G401 (cell line): ENCODE measurements around the gene UCK2. TPM values are rescaled to one million over a fixed set of nuclear protein-coding genes. Genes with fewer than 3 reads are reported as not detected.

ENCODE experiments used
- DNase-seq: peaks from one replicate; pipeline ENCODE4 v3.0.0-alpha.2; 2015; ENCODE audit warnings: low spot score
- in situ Hi-C: cut with HindIII; loops from 2 replicates; pipeline ENCODE4 v1.10.0; 2016; ENCODE audit warnings: low sequenced_read_pairs, mixed read lengths
- total RNA-seq: library from RNA; depleted of rRNA; stranded (reverse); fragments of >200 nt; shearing (Covaris generic); gene quantifications from 2 replicates; pipeline ENCODE4 v1.2.3, GENCODE V29; 2014

Gene UCK2
- total RNA-seq, 1 experiment from 2014 or later: 125 TPM

DNA sequence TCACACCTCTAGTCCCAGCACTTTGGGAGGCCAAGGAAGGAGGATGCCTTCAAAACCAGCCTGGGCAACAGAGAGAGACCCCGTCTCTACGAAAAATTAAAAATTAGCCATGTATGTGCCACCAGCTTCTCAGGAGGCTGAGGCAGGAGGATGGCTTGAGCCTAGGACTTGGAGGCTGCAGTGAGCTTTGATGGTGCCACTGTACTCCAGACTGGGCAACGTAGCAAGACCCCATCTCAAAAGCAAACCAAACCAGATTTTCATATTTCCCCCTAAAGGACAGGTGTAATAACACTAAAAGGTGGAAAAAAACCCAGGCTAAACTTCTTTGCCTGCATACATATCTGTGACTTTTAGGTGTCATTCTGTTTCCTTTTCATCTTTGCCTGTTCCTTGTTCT, 3.7 kb downstream of the UCK2 start:
- DNase-seq: no peak
- in situ Hi-C loops: no loop called here

DNA sequence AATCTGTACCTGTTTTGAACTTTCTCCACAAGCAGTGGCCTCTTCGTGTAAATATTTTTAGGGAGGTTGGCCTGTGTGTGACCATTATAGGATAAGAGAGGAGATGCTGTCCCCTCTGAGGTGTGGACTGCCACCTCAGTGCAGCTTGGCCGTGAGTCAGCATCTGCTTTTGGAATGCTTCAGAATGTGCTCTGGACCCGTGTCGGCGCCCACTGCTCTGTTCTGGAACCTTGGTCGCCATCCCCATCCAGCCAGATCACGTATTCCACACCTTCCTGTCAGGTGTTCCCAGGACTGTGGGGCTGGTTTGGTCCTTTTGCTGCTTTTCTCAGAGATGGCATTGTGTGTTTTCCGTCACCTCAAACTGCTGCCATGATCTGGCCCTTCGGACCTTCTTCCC, 5.5 kb downstream of the UCK2 start:
- in situ Hi-C loops: no loop called here
- DNase-seq: no peak

GRCh38 chr1:165833358-165833757, 5.9 kb downstream of the UCK2 start:
- DNase-seq: peak; percentile 29
- in situ Hi-C loops: no loop called here

- DNase-seq: no peak
- in situ Hi-C loops: no loop called here
Measured at GRCh38 chr1:165834229-165834628, 6.8 kb downstream of the UCK2 start.

GRCh38 chr1:165834881-165835280, 7.5 kb downstream of the UCK2 start:
- in situ Hi-C loops: no loop called here
- DNase-seq: no peak

DNA sequence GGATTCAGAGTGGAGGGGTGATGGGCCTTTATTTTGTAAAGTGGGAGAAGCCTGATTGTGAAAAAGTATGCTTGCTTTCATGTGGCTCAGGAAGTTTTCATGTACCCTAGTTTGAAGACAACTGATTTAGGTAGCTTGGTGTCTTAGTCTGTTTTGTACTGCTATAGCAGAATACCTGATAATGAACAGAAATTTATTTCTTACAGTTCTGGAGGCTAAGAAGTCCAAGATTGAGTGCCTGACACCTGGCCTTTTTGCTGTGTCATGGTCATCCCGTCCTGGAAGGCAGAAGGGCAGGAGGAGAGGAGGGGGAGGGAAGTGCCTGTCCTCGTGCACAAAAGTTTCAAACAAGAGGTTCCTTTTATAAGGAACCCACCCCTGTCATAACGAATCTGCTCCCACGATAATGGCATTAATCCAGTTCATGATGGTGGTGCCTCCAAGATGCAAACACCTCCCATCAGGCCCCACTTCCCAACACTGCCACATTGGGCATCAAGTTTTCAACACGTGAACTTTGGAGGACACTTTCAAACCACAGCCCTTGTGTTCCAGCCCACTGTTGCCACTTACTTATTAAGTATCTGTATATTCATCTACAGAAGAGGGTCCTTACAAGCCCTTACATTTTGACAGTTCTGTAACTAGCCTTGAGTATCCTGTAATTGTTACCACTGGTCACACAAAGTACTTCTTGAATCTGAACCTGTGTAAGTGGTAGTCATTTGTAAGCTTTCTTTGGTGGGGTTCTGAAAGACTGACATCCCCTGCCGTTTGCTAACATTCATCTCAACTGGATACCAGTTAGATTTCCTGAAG, 9.5 kb downstream of the UCK2 start:
- no peak for DNase-seq
- in situ Hi-C loops: no loop called here

GRCh38 chr1:165837838-165838364, 10.5 kb downstream of the UCK2 start:
- in situ Hi-C loops: no loop called here
- no peak for DNase-seq

DNA sequence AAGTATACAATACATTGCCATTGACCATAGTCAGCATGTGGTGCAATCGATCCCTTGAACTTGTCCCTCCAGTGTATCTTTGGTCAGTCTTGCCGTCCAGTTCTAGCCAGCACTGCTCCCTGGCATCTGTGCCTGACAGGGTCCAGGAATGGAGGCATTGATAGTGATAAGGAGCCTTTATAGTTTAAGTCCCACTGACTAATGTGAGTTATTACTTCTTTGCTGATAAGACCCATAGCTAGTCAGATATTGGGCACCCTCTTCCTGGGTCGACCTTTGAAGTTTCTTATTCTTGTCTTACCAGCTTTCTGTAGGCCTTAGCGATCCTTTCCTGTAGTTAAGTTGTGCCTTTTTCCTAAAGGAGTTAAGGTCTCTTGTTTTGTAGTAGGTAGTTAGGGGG, 13.0 kb downstream of the UCK2 start:
- DNase-seq: no peak
- in situ Hi-C loops: no loop called here

DNA sequence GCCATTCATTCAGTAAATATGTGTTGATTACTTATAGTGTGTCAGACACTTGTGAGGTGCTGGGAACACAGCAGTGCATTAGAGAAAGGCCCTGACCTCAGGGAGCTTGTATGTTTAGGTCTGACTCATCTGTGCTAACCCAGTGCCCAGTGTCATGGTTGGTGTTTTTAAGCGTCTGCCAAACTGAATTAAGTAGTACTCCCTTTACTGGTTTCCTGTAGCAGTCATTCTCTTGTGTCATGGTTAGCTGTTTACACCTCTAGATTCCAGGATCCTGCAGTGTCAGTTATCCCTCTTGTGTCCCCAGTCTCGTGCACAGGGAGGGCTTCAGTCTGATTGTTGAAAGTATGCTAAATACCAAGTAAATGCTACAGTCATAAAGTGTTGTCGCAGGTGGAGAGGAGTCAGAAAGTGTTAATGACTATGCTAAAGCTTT, 14.2 kb downstream of the UCK2 start:
- in situ Hi-C loops: no loop called here
- no peak for DNase-seq

DNA sequence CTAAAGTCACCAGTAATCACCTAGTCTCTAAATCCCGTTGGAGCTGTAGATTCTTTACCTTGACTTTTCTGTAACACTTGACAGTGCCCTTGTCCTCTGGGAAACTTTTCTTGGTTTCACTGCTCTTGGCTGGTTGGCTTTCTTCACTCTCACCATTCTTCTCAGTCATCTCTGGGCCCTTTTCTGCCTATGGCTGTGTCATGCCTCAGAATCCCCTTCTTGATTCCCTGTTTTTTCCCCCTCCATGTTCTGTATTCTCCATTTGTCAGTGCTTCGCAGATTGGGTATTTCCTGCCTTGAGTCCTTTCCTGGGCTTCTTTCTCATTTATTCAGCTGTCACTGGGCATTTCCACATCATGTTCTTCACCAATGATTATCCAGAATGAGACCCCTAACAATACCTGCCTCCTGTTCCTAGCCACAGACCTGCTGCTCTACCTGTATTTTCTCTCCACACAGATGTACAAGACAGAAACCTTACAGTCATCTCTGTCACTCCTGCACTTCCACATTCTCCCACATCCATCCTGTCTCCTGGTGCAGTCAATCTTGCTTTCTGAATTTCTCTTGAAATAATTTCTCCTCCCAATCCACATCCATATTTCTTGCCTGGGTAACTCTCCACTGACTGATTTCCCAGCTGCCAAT, 14.7 kb downstream of the UCK2 start:
- DNase-seq: no peak
- in situ Hi-C loops: no loop called here

DNA sequence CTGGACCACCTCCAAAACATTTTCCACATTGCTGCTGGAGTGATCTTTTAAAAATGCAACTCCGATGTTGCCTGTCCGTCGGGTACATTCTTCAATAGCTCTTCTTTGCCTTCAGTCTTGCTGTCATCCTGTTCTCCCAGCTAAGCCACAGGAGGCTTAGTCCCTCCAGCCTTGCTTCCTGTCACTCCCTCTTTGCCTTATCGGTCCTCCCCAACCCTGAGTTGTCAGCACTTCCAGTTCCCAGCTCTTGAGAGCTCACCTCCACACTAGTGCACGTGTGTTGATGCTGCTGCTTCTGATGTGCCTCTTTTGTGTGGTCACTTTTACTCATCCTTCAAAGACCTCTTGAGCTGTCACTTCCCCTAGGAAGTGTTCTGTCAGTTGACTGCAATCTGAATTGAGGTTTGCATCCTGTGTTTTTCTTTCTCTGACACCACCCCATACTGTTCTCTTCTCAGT, 15.3 kb downstream of the UCK2 start:
- DNase-seq: peak; percentile 44

GRCh38 chr1:165843304-165843703, 15.9 kb downstream of the UCK2 start:
- no peak for DNase-seq
- in situ Hi-C loops: no loop called here

More for the DNA sequence above, 15.3 kb downstream of the UCK2 start:
- in situ Hi-C loops: no loop called here

- no peak for DNase-seq
- in situ Hi-C loops: no loop called here
Measured at GRCh38 chr1:165844114-165844798, 16.8 kb downstream of the UCK2 start.

DNA sequence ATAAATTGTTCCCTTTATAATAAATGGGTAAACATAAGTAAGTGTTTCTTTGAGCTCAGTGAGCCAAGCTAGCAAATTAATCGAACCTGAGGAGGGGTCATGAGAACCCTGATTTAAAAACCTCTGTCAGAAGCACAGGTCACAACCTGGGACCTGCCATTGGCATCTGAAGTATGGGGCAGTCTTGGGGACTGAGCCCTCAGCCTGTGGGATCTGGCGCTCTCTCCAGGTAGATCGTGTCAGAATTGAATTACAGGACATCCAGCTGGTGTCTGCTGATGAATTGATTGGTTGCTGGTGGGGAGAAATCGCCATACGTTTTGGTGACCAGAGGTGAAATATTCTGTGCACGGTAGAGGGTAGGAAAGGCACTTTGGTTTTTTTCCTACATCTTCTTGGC, 17.5 kb downstream of the UCK2 start:
- no peak for DNase-seq
- in situ Hi-C loops: no loop called here

DNA sequence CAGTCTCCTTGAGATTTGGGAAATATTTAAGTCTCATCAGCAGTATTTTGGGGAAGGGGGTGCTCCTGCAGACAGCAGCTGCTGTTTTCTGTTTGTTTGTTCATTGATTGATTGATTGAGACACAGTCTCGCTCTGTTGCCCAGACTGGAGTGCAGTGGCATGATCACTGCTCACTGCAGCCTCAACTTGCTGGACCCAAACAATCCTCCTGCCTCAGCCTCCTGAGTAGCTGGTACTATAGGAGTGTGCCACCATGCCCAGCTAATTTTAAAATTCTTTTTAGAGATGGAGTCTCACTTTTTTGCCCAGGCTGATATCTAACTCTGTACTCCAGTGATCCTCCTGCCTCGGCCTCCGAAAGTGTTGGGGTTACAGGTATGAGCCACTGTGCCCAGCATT, 18.2 kb downstream of the UCK2 start:
- in situ Hi-C loops: no loop called here
- DNase-seq: no peak

DNA sequence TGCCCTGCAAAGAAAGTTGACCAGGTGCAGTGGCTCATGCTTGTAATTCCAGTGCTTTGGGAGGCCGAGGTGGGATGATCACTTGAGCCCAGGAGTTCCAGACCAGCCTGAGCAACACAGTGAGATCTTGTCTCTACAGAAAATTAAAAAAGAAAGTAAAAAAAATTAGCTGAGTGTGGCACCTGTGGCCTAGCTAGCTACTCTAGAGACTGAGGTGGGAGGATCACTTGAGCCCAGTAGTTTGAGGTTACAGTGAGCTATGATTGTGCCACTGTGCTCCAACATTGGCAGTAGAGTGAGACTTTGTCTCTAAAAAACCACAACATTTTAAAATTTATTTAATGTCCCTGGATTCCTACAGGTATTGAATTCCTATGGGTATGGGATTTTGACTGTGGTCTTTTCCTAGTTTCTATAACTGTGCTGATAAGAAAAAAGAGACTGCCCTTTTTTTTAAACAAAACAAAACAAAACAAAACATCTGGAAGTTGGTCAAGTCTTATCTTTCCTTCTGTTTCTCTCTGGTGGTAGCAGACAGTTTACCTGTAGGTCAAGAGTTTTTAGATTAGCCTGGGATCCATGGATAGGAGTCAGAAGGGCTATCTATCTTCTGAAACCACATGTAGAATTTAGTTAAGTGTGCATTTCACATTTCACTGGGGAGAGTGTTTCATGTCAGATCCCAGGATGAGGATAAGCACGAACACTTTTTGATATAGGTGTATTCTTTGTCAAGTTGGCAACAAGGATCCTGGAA, 18.8 kb downstream of the UCK2 start:
- in situ Hi-C loops: no loop called here
- no peak for DNase-seq

DNA sequence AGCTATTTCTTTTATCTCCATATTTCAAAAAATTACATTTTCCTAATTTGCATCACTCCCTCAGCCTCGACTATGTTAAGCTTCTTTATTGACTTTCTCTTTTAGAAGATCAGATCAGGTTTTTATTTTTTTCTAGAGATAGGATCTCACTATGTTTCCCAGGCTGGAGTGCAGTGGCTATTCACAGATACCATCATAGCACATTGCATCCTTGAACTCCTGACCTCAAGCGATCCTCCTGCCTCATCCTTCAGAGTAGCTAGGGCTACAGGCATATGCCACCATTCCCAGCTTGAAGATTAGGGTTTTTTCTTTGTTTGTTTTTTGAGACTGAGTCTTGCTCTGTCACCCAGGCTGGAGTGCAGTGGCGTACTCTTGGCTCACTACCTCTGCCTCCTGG, 20.1 kb downstream of the UCK2 start:
- DNase-seq: no peak
- in situ Hi-C loops: no loop called here

DNA sequence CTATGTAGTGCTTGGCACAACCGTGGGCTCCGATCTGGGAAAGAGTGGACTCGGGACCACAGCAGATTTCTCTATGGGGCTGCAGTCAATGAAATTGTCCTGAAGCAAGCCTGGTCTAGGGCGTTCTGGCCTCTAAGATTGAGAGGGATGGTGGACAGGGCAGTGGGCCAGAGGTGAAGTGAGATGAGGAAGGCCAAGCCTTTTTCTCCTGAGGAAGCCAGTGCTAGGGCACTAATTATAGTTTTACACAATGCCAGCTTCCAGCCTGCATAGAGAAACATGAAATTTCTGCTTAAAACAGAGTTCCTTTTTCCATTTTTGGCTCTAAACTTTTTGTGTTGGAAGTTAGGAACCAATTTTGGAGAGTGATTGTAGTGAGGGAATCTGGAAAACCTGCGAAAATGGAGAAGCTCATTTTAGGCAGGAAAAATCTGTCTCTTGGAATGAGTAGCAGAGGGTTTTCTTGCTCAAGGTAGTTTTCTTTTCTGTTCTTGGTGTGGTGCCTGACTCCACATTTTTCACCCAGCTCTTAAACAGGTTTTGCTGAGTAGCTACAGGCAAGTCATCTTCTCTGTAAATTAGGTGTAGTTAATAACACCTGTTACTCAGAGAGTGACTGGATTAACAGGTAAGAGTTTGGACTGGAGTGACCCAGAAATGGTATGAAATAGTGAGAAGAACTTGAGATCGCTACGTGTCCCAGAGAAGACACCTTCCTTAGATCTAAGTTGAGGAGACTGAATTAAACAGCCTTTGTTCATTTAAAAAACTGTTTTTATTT, 22.1 kb downstream of the UCK2 start:
- in situ Hi-C loops: no loop called here
- DNase-seq: no peak
